Brain microvascular endothelial cell (primary cell): ENCODE results near the gene TM4SF20.

Source experiments
- DNase-seq: peaks from one replicate; pipeline ENCODE4 v3.0.0-alpha.2; 2020
- H3K27ac ChIP-seq: fragments of 250-450 bp; sonication (Bioruptor Pico); 2 replicates; pipeline ENCODE4 v1.5.1; 2020; ENCODE audit warnings: mild to moderate bottlenecking, moderate library complexity
- H3K27me3 ChIP-seq: fragments of 250-450 bp; sonication (Bioruptor Pico); replicated peaks from 2 replicates; pipeline ENCODE4 v1.5.1; 2020; ENCODE audit warnings: mild to moderate bottlenecking
- H3K36me3 ChIP-seq: fragments of 250-450 bp; sonication (Bioruptor Pico); replicated peaks from 2 replicates; pipeline ENCODE4 v1.5.1; 2020; ENCODE audit warnings: mild to moderate bottlenecking
- H3K4me3 ChIP-seq: 2 replicates; pipeline ENCODE4 v1.5.1; 2011; ENCODE audit warnings: low read depth, mild to moderate bottlenecking, control low read depth, low read length, moderate library complexity
- in situ Hi-C: cut with HindIII; loops from 2 replicates; pipeline ENCODE4 v1.10.0; 2017; ENCODE audit warnings: low sequenced_read_pairs, low pct_ligation_motif_present
- TF ChIP-seq, protein P1 (sequence below): IDR thresholded peaks from 2 replicates; pipeline ENCODE4 v1.5.1; 2011; ENCODE audit warnings: low read depth, mild to moderate bottlenecking, moderate library complexity, low read length, control low read depth, inconsistent platforms; ENCODE audit errors: missing control alignments

TM4SF20 gene

DNA sequence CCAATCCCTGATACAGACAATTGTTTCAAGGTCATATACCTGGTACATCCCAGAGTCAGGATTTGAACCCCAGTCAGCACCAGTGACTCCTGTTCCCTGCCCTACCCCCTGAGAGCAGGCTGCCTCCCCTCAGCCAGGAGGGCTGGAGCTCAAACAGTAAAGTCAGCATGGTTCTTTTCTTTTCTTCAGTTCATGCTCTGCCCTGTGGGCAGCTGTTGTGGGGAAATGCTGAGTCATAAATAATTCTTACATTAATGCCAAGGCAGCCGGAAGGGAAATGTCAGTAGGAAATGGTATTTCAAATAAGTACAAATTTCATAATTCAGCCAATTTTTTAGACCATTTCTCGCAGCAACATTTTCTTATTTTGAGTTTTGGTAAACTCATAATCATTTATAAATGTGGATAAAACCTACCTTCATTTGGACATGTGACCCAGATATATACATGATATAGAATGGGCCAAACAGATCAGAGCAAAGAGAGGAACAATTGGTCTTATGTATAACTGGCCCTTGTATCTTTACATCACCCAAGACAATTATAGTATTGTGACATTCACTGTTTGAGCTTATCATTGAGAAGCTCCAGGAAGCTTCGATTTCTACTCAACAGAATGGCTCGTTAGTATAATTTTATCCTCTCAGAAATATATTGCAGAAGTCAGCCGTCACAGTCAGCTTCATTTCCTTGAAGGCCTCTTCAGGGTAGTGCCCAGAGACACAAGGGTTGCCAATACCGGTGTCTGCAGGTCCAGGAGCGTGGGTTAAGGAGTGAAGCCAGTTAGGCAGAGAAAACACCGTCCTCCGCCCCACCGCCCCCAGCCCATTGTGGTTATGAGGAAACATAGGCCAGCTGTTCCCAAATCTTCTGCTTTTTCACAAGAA lies 36.7 kb upstream of the TM4SF20 start:
- peak; percentile 36 for DNase-seq
- Histone ChIP-seq H3K36me3 (no peaks in the 10 kb centered on the region), H3K27ac (peak overlapping the region; percentile 49), H3K4me3 (no peak overlapping the region), H3K27me3 (no peaks in the 10 kb centered on the region)
- TF ChIP-seq, protein P1, sequence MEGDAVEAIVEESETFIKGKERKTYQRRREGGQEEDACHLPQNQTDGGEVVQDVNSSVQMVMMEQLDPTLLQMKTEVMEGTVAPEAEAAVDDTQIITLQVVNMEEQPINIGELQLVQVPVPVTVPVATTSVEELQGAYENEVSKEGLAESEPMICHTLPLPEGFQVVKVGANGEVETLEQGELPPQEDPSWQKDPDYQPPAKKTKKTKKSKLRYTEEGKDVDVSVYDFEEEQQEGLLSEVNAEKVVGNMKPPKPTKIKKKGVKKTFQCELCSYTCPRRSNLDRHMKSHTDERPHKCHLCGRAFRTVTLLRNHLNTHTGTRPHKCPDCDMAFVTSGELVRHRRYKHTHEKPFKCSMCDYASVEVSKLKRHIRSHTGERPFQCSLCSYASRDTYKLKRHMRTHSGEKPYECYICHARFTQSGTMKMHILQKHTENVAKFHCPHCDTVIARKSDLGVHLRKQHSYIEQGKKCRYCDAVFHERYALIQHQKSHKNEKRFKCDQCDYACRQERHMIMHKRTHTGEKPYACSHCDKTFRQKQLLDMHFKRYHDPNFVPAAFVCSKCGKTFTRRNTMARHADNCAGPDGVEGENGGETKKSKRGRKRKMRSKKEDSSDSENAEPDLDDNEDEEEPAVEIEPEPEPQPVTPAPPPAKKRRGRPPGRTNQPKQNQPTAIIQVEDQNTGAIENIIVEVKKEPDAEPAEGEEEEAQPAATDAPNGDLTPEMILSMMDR, result no peak
- in situ Hi-C loops, result no loop called here

DNA sequence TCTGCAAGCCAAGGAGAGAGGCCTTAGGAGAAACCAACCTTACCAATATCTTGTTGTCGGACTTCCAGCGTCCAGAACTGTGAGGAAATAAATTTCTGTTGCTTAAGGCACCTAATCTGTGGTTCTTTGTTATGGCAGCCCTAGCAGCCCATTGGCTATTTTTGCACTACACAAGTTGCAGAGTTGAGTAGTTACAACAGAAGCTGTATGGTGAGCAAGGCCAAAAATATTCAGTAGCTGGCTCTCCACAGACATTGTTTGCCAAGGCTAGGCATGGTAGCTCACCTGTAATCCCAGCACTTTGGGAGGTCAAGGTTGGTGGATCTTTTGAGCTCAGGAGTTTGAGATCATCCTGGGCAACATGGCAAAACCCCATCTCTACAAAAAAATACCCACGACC lies 35.7 kb upstream of the TM4SF20 start:
- Histone ChIP-seq H3K36me3 (no peaks in the 10 kb centered on the region), H3K27me3 (no peaks in the 10 kb centered on the region), H3K27ac (no peak overlapping the region), H3K4me3 (no peak overlapping the region)
- in situ Hi-C loops, result no loop called here
- DNase-seq, result peak; percentile 41
- TF ChIP-seq, protein P1, result no peak

DNA sequence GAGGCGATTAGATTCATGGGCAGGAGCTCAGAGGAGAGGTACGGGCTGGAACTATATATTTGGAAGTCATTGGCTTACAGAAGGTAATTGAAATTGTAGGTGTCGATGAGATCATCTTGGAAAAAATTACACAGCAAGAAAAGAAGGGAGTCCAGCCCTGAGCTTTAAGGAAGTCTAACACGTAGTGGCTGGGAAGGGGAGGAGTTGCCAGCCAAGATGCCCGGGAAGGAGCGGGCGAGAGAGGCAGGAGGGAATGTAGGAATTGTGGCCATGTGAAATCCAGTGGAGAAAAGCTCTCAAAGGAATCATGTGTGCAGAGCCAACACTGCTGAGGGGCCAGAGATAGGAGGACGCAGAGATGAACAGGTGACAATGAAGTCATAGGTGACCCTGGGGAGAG lies 34.3 kb upstream of the TM4SF20 start:
- no peak for DNase-seq
- TF ChIP-seq, protein P1, result no peak
- in situ Hi-C loops, result no loop called here
- Histone ChIP-seq H3K4me3 (no peak overlapping the region), H3K27me3 (no peaks in the 10 kb centered on the region), H3K36me3 (no peaks in the 10 kb centered on the region), H3K27ac (no peak overlapping the region)

DNA sequence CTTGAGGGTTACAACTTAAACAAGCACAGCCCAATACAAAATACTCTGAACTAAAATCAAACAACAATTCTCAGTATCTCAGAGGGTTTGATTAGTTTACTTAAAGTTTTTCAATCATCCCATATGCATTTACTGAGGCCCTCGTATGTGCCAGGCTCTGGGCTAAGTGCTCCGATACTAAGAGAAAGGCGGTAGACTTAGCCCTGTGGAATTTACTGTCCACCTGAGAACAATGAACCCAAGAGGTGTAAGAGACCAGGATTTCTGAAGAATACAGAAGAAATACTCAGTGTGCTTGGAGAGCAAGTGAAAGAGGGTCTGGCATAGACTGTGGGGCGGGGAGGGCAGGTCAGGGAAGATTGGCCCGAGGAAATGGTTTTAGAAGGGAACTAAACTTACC lies 33.8 kb upstream of the TM4SF20 start:
- H3K36me3 ChIP-seq, result no peaks in the 10 kb centered on the region
- no peak overlapping the region for H3K4me3 ChIP-seq
- TF ChIP-seq, protein P1, result no peak
- in situ Hi-C loops, result no loop called here
- no peaks in the 10 kb centered on the region for H3K27me3 ChIP-seq
- DNase-seq, result no peak
- no peak overlapping the region for H3K27ac ChIP-seq

DNA sequence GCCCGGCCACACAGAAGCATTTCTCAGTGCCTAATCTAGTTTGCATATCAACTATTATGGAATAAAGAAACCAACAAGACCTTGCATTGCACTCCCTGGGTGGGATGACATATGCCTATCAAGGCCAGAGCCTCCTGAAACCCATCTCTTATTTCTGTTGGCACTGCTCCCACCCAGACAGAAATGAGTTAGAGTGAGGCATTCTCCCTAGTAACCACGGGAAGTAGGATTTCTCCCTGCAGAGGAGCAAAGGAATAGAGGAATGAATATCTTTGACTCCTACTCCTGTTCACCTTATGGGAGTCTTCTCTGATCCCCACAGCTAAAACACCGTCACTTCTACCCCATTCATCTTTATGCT lies 32.9 kb upstream of the TM4SF20 start:
- in situ Hi-C loops, result no loop called here
- Histone ChIP-seq H3K4me3 (no peak overlapping the region), H3K36me3 (no peaks in the 10 kb centered on the region), H3K27ac (no peak overlapping the region), H3K27me3 (no peaks in the 10 kb centered on the region)
- TF ChIP-seq, protein P1, result no peak
- peak; percentile 70 for DNase-seq
